ENCODE measurements around the gene TRIM33.
"Not testable (repeated sequence)": the region's sequence is repeated elsewhere in the genome, so short reads cannot be mapped to it uniquely, and the experiment has no call there.

TRIM33 gene

DNA sequence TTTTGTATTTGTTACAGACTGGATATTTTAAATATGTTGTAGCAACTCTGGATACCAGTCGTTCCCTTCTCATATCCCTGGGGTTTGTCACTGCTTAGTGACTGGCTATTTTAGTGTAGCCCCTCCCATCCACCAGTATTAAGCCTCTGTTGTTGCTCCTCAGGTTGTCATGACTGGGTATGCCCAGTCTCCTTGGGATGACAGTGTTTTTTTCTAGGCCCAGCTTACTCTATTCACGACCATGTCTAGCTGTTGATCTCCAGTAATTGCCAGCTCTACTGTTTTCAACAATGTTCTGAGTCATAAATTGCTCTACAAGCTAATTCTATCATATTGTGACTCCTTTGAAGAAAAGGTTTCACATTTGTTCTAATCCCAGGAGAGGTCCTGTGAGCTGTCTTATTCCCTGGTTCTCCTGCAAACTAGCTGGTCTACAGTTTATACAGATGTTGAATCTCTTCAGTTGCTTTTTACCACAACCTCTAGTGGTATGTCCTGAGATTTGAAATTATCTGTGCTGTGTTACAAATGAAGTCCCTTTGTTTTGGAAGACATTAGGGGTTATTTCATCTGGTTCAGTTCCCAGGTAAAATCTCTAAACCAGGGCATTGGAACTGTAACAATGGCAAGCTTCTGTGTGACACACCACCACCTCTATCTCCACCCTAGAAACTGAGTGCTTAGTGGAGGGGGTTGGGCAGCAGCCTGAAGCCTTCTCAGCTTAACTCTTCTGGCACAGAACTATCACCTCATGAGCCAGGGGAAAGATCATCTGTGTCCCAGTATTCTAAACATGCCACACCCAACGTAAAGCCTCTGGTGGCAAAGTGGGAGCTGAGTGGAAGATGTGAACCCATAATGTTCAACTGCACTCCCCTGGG is 124.6 kb downstream of the TRIM33 start:
- no peaks in the 10 kb centered on the region for H3K36me3 ChIP-seq
- no peaks in the 10 kb centered on the region for H3K9me3 ChIP-seq
- no peaks in the 10 kb centered on the region for H3K27me3 ChIP-seq
- no peak for DNase-seq
- TF ChIP-seq, protein P1, sequence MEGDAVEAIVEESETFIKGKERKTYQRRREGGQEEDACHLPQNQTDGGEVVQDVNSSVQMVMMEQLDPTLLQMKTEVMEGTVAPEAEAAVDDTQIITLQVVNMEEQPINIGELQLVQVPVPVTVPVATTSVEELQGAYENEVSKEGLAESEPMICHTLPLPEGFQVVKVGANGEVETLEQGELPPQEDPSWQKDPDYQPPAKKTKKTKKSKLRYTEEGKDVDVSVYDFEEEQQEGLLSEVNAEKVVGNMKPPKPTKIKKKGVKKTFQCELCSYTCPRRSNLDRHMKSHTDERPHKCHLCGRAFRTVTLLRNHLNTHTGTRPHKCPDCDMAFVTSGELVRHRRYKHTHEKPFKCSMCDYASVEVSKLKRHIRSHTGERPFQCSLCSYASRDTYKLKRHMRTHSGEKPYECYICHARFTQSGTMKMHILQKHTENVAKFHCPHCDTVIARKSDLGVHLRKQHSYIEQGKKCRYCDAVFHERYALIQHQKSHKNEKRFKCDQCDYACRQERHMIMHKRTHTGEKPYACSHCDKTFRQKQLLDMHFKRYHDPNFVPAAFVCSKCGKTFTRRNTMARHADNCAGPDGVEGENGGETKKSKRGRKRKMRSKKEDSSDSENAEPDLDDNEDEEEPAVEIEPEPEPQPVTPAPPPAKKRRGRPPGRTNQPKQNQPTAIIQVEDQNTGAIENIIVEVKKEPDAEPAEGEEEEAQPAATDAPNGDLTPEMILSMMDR (IDR thresholded peaks at IDR 0.05; ENCODE audit: low read depth, low read length) = no peak
- no peaks in the 10 kb centered on the region for H3K4me1 ChIP-seq
- no peak overlapping the region for H3K4me3 ChIP-seq (ENCODE audit: low read depth, low read length)

DNA sequence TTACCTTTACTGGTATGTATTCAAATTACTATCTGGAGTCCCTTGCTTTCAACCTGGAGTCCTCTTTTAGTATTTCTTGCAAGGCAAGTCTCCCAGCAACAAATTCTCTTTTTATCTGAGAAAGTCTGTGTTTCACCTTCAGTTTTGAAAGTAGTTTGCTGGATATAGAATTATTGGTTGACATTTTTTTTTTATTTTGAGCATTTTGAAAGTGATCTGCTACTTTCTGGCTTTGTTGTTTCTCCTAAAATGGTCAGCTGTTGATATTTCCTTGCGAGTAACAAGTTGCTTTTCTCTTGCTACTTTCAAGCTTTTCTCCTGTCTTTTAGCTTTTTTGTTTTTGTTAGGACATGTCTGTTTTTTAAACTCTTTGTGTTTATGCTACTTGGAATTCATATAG is 126.1 kb downstream of the TRIM33 start:
- H3K4me3 ChIP-seq (ENCODE audit: low read depth, low read length) = no peak overlapping the region
- no peak for DNase-seq
- no peaks in the 10 kb centered on the region for H3K9me3 ChIP-seq
- H3K4me1 ChIP-seq = no peaks in the 10 kb centered on the region
- no peaks in the 10 kb centered on the region for H3K27me3 ChIP-seq
- no peaks in the 10 kb centered on the region for H3K36me3 ChIP-seq
- TF ChIP-seq, protein P1 (IDR thresholded peaks at IDR 0.05; ENCODE audit: low read depth, low read length) = no peak

DNA sequence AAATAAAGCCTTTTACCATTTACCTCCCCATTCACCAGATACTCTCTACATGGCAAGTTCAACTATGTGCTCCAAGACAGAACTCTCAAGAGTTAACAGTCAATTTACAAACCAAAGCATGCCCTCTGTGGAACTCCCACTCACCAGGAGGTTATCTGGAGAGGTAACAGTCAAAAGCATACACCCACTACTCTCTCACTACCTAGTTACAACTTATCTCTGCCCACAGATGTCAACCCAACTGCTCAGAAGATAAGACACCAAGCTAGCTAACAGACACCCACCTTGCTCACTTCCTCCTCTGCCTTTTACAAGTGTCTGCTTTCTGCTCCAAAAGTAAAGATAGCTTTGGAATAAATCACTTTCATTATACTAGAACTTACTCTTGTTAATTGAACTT is 131.0 kb downstream of the TRIM33 start:
- no peak overlapping the region for H3K4me3 ChIP-seq (ENCODE audit: low read depth, low read length)
- TF ChIP-seq, protein P1 (IDR thresholded peaks at IDR 0.05; ENCODE audit: low read depth, low read length) = no peak
- H3K36me3 ChIP-seq = no peaks in the 10 kb centered on the region
- H3K4me1 ChIP-seq = no peaks in the 10 kb centered on the region
- DNase-seq = no peak
- H3K9me3 ChIP-seq = no peaks in the 10 kb centered on the region
- H3K27me3 ChIP-seq = no peaks in the 10 kb centered on the region

DNA sequence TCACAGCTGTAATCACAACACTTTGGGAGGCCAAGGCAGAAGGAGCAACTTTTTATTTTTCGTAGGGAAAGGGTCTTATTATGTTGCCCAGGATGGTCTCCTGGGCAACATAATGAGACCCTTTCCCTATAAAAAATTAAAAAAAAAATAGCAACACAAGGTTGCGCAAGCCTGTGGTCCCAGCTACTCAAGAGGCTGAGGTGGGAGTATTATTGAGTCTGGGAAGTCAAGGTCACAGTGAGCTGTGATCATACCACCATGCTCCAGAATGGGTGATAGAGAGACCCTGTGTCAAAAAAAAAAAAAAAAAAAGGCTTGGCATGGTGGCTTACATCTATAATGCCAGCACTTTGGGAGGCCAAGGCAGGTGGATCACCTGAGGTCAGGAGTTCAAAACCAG is 131.6 kb downstream of the TRIM33 start:
- Histone ChIP-seq H3K27me3 (no peaks in the 10 kb centered on the region), H3K9me3 (no peaks in the 10 kb centered on the region), H3K36me3 (no peaks in the 10 kb centered on the region)

DNA sequence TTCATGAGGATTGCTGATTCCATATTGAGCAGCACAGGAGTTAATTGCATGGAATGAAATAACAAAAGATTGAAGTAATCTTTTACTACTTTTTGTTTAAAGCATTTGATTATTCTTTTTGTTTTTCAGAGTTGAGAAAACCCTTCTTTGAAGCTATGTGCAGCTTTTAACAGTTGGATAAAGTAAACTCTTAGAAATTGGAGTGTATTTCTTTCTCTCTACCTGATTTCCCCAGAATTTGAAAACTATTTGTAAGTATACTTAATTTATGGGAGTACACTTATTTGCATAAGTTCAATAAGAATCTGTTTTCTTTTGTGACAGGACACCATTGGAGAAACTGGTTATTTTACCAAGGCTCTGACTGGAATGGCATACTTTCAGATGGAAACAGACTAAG is 133.6 kb downstream of the TRIM33 start:
- Histone ChIP-seq H3K4me1 (no peaks in the 10 kb centered on the region), H3K9me3 (no peaks in the 10 kb centered on the region), H3K27me3 (no peaks in the 10 kb centered on the region), H3K4me3 (ENCODE audit: low read depth, low read length) (no peak overlapping the region), H3K36me3 (no peaks in the 10 kb centered on the region)
- TF ChIP-seq, protein P1 (IDR thresholded peaks at IDR 0.05; ENCODE audit: low read depth, low read length) = no peak
- DNase-seq = no peak

More for the DNA sequence above, 131.6 kb downstream of the TRIM33 start:
- H3K4me1 ChIP-seq = no peaks in the 10 kb centered on the region
- H3K4me3 ChIP-seq (ENCODE audit: low read depth, low read length) = no peak overlapping the region
- TF ChIP-seq, protein P1 (IDR thresholded peaks at IDR 0.05; ENCODE audit: low read depth, low read length) = no peak
- DNase-seq = no peak

DNA sequence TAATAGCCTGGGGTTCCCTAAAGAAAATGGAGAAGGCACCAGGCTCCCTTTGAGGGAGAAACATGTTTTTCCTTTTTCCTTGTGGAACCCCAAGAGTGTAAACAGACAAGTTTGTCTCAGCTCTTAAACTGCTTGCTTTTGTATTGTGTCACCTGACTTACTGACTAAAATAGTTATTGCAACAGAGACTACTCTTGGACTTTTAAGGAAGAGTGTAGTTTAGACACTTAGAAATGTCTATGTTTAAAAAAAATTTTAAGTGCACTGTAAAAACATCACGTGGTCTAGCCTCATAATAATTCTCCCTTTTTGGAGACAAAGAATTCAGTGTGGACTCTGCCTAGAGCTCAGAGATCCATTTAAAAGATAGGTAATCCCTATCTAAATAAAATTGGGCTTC is 141.1 kb downstream of the TRIM33 start:
- TF ChIP-seq, protein P1 (IDR thresholded peaks at IDR 0.05; ENCODE audit: low read depth, low read length) = no peak
- DNase-seq = no peak
- H3K36me3 ChIP-seq = no peaks in the 10 kb centered on the region

DNA sequence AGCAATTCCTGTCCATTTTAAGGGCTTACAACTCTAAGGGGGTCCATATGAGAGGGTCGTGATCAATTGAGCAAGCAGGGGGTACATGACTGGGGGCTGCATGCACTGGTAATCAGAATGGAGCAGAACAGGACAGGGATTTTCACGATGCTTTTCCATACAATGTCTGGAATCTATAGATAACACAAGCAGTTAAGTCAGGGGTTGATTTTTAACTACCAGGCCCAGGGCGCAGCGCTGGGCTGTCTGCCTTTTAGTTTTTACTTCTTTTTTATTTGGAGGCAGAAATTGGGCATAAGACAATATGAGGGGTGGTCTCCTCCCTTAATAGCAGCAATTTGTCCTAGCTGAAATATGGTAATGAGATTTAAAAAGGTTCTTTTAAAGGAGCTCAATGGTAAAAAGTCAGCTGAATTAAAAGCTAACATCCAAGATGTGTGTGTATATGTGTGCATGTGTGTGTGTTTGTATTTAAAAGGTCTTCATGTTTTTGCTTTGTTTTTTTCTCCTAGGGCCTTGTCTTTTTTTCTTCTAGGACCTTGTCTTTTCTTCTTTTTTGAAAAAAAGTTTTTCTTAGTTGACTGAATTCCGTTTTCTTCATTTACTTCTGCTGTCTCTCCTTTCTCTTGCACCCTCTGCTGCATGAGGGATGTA is 141.6 kb downstream of the TRIM33 start:
- H3K27me3 ChIP-seq; H3K4me1 ChIP-seq; DNase-seq; H3K9me3 ChIP-seq; H3K4me3 ChIP-seq (ENCODE audit: low read depth, low read length); H3K36me3 ChIP-seq: not testable (repeated sequence)

More for the DNA sequence above, 141.1 kb downstream of the TRIM33 start:
- H3K9me3 ChIP-seq = no peaks in the 10 kb centered on the region
- no peak overlapping the region for H3K4me3 ChIP-seq (ENCODE audit: low read depth, low read length)
- H3K4me1 ChIP-seq = no peaks in the 10 kb centered on the region
- H3K27me3 ChIP-seq = no peaks in the 10 kb centered on the region

All from BE2C (cell line).